ENCODE measurements around the gene FSD2. TPM values are rescaled to one million over a fixed set of nuclear protein-coding genes. Genes with fewer than 3 reads are reported as not detected.
"Not testable (repeated sequence)": the region's sequence is repeated elsewhere in the genome, so short reads cannot be mapped to it uniquely, and the experiment has no call there.

The FSD2 gene
- total RNA-seq, 2 donors from 2014 or later = 47.7 to 94.3 TPM

GRCh38 chr15:82709081-82709420 is 96.8 kb downstream of the FSD2 start:
- no peak for DNase-seq
- intact Hi-C loops (cut with DNase I) = no loop called here
- no peak for ATAC-seq

DNA sequence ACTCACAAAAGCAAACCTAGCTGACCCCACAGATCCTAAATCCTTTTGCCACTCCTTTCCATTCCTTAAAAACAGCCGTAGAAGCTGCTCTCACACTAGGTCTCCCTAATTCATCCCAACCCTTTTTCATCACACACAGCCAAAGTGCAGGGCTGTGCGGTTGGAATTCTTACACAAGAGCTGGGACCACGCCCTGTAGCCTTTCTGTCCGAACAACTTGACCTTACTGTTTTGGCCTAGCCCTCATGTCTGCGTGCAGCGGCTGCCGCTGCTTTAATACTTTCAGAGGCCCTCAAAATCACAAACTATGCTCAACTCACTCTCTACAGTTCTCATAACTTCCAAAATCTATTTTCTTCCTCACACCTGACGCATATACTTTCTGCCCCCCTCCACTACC is 100.0 kb downstream of the FSD2 start:
- DNase-seq; intact Hi-C loops (cut with DNase I); ATAC-seq: not testable (repeated sequence)

Other genes with a start within 250 kb of the FSD2 start
- gene CPEB1, start 158.7 kb downstream of the FSD2 start, total RNA-seq = 1 to 10 TPM; 1.8 to 3.1 TPM
- gene AP3B2, start 96.2 kb downstream of the FSD2 start, total RNA-seq = 1 to 10 TPM in 1 of 2 donors, under 1 TPM in 1; 0.34 to 1.4 TPM
- gene WHAMM, start 3.6 kb upstream of the FSD2 start, total RNA-seq = 1 to 10 TPM; 6.3 to 7.2 TPM
- 10 to 100 TPM; 12.6 to 19.2 TPM for gene HOMER2, start 146.7 kb upstream of the FSD2 start, total RNA-seq
- gene RAMAC, start 180.1 kb upstream of the FSD2 start, total RNA-seq = 10 to 100 TPM; 13.5 to 13.6 TPM
- gene C15orf40, start 205.6 kb upstream of the FSD2 start, total RNA-seq = 10 to 100 TPM; 10.9 to 13.4 TPM

Data from left cardiac atrium (tissue), 4 donors.